Esophagus squamous epithelium (tissue), 5 donors: Measurements from ENCODE around the gene RCAN3. TPM values are rescaled to one million over a fixed set of nuclear protein-coding genes. Genes with fewer than 3 reads are reported as not detected.
"Not testable (repeated sequence)": the region's sequence is repeated elsewhere in the genome, so short reads cannot be mapped to it uniquely, and the experiment has no call there.

ENCODE experiments used
- DNase-seq: peaks from one replicate; lab custom pipeline; 2025; lab: John Stamatoyannopoulos, UW
- H3K27ac ChIP-seq, 4 donors: fragments of 200-600 bp; sonication (generic); one replicate each; pipeline ENCODE4 v1.5.1; 2016 to 2019; ENCODE audit warnings: mild to moderate bottlenecking in 1 of 4
- H3K27me3 ChIP-seq, 4 donors: fragments of 200-600 bp; sonication (generic); 1 replicate in 3 of 4; 2 replicates in 1 of 4; pipeline versions ENCODE4 v1.5.1 to v1.6.0; 2017 to 2021; ENCODE audit warnings: antibody characterized with exemption in 1 of 4
- H3K36me3 ChIP-seq, 3 donors: fragments of 200-600 bp; sonication (generic); one replicate each; pipeline ENCODE4 v1.5.1; 2016 to 2019
- H3K4me1 ChIP-seq, 3 donors: fragments of 200-600 bp; sonication (generic); one replicate each; pipeline ENCODE4 v1.5.1; 2017 to 2019
- H3K4me3 ChIP-seq, 4 donors: fragments of 200-600 bp; sonication (generic); 1 replicate in 3 of 4; 2 replicates in 1 of 4; pipeline ENCODE4 v1.5.1; 2016 to 2019; ENCODE audit warnings: mild to moderate bottlenecking in 2 of 4, moderate library complexity in 1 of 4
- H3K9me3 ChIP-seq, 3 donors: fragments of 200-600 bp; sonication (generic); one replicate each; pipeline ENCODE4 v1.5.1; 2016 to 2019
- POLR2A ChIP-seq, 4 donors: fragments of 450-650 bp; IDR thresholded peaks; one replicate each; pipeline ENCODE4 v1.6.1; 2017; ENCODE audit warnings: antibody characterized with exemption in 4 of 4, mild to moderate bottlenecking in 4 of 4, moderate library complexity in 3 of 4
- WGBS, 2 donors: methylation state at CpG; one replicate each; pipeline ENCODE4 v1.1.5; 2018; 5-methylcytosine and 5-hydroxymethylcytosine counted together
- intact Hi-C: fragments of 100-400 bp; cut with DNase I; formaldehyde crosslinking; loops from one replicate; pipeline ENCODE4 v1.15.0; 2022
- total RNA-seq, 4 donors: library from RNA; depleted of rRNA; stranded (reverse); fragments of >200 nt; gene quantifications; one replicate each; pipeline ENCODE4 v1.1.0, GENCODE V29; 2016
- TF ChIP-seq, protein P1 (sequence below), 6 experiments: fragments of 450-650 bp in 4 of 6; fragments of 200-600 bp in 2 of 6; sonication (generic) in 2 of 6; IDR thresholded peaks; one replicate each; pipeline ENCODE4 v1.5.1; 2016 to 2019; ENCODE audit warnings: antibody characterized with exemption in 6 of 6, mild to moderate bottlenecking in 4 of 6, moderate library complexity in 4 of 6
- donor health status: DM: yes; HTN: yes; CAD: no.

Gene RCAN3
- total RNA-seq, 4 donors from 2014 or later, result 14.4 to 24.1 (median 18.6) TPM

DNA sequence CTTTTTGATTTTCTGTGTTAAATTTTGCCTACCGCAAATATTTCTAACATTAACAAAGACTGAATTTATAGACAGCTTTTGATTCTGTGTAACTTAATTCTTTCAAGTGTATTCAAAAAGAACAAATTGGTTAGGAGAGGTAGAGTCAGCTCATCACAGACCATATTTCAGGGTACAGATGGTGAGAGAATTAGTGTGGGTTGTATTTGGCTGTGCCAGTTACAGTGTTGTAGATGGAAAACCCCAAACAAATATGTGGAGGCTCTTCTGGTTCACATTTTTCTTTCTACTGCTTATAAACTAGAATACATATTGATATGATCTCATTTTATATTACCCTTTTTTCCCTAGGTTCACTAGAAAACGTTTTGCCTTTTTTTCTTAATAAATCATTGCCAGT, 11.1 kb downstream of the RCAN3 start:
- Histone ChIP-seq H3K27me3 (no peaks in the 10 kb centered on the region), H3K9me3 (no peaks in the 10 kb centered on the region), H3K4me1 (peaks cover 0 to 18% (median 0%) of the 10 kb centered on the region in 3 donors), H3K4me3 (no peak overlapping the region), H3K27ac (no peak overlapping the region), H3K36me3 (peaks cover 0 to 35% (median 0%) of the 10 kb centered on the region in 3 donors)
- TF ChIP-seq, protein P1, sequence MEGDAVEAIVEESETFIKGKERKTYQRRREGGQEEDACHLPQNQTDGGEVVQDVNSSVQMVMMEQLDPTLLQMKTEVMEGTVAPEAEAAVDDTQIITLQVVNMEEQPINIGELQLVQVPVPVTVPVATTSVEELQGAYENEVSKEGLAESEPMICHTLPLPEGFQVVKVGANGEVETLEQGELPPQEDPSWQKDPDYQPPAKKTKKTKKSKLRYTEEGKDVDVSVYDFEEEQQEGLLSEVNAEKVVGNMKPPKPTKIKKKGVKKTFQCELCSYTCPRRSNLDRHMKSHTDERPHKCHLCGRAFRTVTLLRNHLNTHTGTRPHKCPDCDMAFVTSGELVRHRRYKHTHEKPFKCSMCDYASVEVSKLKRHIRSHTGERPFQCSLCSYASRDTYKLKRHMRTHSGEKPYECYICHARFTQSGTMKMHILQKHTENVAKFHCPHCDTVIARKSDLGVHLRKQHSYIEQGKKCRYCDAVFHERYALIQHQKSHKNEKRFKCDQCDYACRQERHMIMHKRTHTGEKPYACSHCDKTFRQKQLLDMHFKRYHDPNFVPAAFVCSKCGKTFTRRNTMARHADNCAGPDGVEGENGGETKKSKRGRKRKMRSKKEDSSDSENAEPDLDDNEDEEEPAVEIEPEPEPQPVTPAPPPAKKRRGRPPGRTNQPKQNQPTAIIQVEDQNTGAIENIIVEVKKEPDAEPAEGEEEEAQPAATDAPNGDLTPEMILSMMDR (IDR thresholded peaks at IDR 0.05), result no peak
- no peak for TF ChIP-seq POLR2A (IDR thresholded peaks at IDR 0.05)
- 64 to 72% methylated on average over 2 of the region's 2 CpGs for WGBS, 2 donors
- DNase-seq, result no peak
- intact Hi-C loops, result no loop called here

DNA sequence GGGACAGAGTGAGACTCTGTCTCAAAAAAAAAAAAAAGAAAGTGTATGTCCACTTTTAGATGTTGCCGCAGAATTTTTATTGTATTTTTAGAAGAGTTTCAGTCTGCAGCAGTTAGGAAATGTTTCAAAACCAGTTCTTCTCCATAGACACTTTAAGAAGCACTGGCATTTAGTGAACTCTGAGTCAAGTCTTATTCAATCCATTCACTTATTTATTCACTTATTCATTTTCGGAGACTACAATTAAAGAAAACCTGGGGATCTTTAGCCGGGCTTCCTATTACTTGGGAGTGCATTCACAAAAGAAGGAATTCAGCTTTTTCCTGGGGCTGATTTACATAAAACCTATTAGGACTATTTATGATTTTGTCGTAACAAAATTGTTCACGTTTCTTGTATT, 12.3 kb downstream of the RCAN3 start:
- no peak overlapping the region for H3K4me3 ChIP-seq
- no peak overlapping the region for H3K27ac ChIP-seq
- H3K36me3 ChIP-seq, result peaks cover 0 to 45% (median 0%) of the 10 kb centered on the region in 3 donors
- TF ChIP-seq, protein P1 (IDR thresholded peaks at IDR 0.05), result no peak
- TF ChIP-seq POLR2A (IDR thresholded peaks at IDR 0.05), result no peak
- 57 to 89% methylated on average over 5 of the region's 5 CpGs for WGBS, 2 donors
- intact Hi-C loops, result no loop called here
- DNase-seq, result no peak
- no peaks in the 10 kb centered on the region for H3K27me3 ChIP-seq
- no peaks in the 10 kb centered on the region for H3K9me3 ChIP-seq
- peaks cover 0 to 18% (median 0%) of the 10 kb centered on the region in 3 donors for H3K4me1 ChIP-seq

DNA sequence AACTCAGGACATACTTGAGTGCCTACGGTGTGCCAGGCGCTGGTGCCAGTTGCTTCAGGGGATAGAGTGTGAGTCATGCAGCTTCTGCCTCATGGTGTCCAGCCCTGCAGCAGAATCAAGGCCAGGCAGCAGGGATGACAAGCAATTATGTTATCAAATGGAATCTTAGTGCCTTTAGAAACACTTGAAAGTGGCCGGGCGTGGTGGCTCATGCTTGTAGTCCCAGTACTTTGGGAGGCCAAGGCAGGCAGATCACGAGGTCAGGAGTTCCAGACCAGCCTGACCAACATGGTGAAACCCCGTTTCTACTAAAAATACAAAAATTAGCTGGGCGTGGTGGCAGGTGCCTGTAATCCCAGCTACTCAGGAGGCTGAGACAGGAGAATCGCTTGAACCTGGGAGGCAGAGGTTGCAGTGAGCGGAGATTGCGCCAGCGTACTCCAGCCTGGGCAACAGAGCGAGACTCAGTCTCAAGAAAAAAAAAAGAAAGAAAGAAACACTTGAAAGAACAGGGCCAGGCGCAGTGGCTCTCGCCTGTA, 13.1 kb downstream of the RCAN3 start:
- H3K36me3 ChIP-seq, result peaks cover 0 to 53% (median 0%) of the 10 kb centered on the region in 3 donors
- H3K4me3 ChIP-seq, H3K27ac ChIP-seq, H3K27me3 ChIP-seq, DNase-seq, intact Hi-C loops, H3K9me3 ChIP-seq: not testable (repeated sequence)
- WGBS, 2 donors, result 60 to 81% methylated on average over 13 to 14 of the region's 14 CpGs
- peaks cover 0 to 18% (median 0%) of the 10 kb centered on the region in 3 donors for H3K4me1 ChIP-seq

DNA sequence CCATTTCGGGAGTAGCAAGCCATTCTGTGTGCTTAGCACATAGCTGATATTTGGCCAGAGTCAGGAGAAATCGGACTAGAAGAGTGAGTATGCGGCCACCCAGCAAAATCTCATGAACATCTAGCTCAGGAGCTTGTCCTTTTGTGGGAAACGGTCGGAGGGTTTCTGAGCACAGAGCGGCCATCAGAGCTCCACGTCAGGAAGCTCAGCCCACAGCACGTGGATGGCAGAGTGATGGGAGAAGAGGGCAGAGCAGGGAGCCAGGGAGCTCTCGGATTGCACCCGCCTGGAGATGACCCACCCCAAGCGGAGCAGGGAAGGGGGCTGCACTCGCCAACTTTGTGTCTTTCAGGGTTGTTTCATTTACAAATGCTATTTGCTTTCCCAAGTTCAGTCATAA, 13.9 kb downstream of the RCAN3 start:
- 82 to 84% methylated on average over 12 of the region's 12 CpGs for WGBS, 2 donors
- H3K4me1 ChIP-seq, result peaks cover 0 to 18% (median 0%) of the 10 kb centered on the region in 3 donors
- intact Hi-C loops, result no loop called here
- H3K4me3 ChIP-seq, result no peak overlapping the region
- H3K9me3 ChIP-seq, result no peaks in the 10 kb centered on the region
- H3K27ac ChIP-seq, result no peak overlapping the region
- DNase-seq, result no peak
- H3K36me3 ChIP-seq, result peaks cover 0 to 61% (median 0%) of the 10 kb centered on the region in 3 donors
- no peaks in the 10 kb centered on the region for H3K27me3 ChIP-seq
- TF ChIP-seq, protein P1 (IDR thresholded peaks at IDR 0.05), result no peak
- no peak for TF ChIP-seq POLR2A (IDR thresholded peaks at IDR 0.05)

DNA sequence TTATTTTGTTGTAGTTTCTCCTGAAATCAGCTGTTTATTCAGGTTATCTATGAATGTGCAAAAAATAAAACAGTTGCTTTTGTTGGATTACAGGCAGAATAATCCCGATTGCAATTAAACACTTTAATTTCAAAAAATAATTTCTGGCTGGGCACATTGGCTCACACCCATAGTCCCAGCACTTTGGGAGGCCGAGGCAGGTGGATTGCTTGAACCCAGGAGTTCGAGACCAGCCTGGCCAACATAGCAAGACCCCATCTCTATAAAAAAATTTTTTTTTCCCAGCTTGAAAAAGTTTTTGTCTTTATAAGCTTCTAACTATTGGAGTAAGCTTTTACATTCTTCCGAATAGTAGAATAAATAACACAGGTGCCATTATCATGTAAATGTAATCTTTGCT, 15.3 kb downstream of the RCAN3 start:
- DNase-seq, result no peak
- Histone ChIP-seq H3K4me3 (no peak overlapping the region), H3K9me3 (no peaks in the 10 kb centered on the region), H3K27ac (no peak overlapping the region), H3K36me3 (peaks cover 0 to 73% (median 0%) of the 10 kb centered on the region in 3 donors), H3K4me1 (peaks cover 0 to 18% (median 0%) of the 10 kb centered on the region in 3 donors), H3K27me3 (no peaks in the 10 kb centered on the region)
- TF ChIP-seq POLR2A (IDR thresholded peaks at IDR 0.05), result no peak
- TF ChIP-seq, protein P1 (IDR thresholded peaks at IDR 0.05), result no peak
- 95 to 99% methylated on average over 4 of the region's 4 CpGs for WGBS, 2 donors
- intact Hi-C loops, result no loop called here

DNA sequence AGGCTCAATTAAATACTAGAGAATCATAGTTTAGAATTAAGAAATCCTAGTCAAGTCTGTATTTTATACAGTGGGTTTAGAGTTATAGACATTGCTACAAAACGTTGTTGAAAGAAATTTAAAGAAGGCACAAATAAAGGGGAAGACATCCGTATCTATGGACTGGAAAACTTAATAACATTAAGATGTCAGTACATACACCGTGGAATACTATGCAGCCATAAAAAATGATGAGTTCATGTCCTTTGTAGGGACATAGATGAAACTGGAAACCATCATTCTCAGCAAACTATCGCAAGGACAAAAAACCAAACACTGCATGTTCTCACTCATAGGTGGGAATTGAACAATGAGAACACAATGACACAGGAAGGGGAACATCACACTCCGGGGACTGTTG, 17.6 kb downstream of the RCAN3 start:
- DNase-seq, H3K27me3 ChIP-seq, H3K9me3 ChIP-seq, intact Hi-C loops, H3K4me1 ChIP-seq, H3K27ac ChIP-seq, H3K4me3 ChIP-seq: not testable (repeated sequence)
- WGBS, 2 donors, result 91% methylated on average over 5 of the region's 5 CpGs
- peaks cover 0 to 73% (median 0%) of the 10 kb centered on the region in 3 donors for H3K36me3 ChIP-seq
